Lung (tissue), 16 donors: ENCODE data around the gene IFNA21. TPM values are rescaled to one million over a fixed set of nuclear protein-coding genes. Genes with fewer than 3 reads are reported as not detected.
"Not testable (repeated sequence)": the region's sequence is repeated elsewhere in the genome, so short reads cannot be mapped to it uniquely, and the experiment has no call there.

Experiments used
- ATAC-seq: fragments of 200-7000 bp; cut with Tn5 transposase; one replicate; pipeline ENCODE4 v1.9.1; 2020; ENCODE audit warnings: moderate number of reproducible peaks; ENCODE audit not compliant: insufficient read depth, low FRiP score
- DNase-seq, 3 donors: peaks; one replicate each; pipeline ENCODE4 v3.0.0-alpha.2; 2013 to 2017
- H3K27ac ChIP-seq, 2 donors: one replicate each; pipeline ENCODE4 v1.5.1; 2013; ENCODE audit warnings: mild to moderate bottlenecking in 2 of 2, moderate library complexity in 2 of 2, control low read depth in 1 of 2, inconsistent platforms in 1 of 2, low read depth in 1 of 2, low read length in 1 of 2
- H3K27me3 ChIP-seq, 3 donors: one replicate each; pipeline ENCODE4 v1.5.1; 2013; ENCODE audit warnings: low read length in 2 of 3; ENCODE audit not compliant: control insufficient read depth in 3 of 3, insufficient read depth in 3 of 3
- H3K36me3 ChIP-seq, 4 donors: one replicate each; pipeline ENCODE4 v1.5.1; 2013; ENCODE audit warnings: low read length in 4 of 4, mild to moderate bottlenecking in 1 of 4, moderate library complexity in 1 of 4; ENCODE audit not compliant: control insufficient read depth in 4 of 4, insufficient read depth in 4 of 4
- H3K4me1 ChIP-seq, 5 donors: one replicate each; pipeline ENCODE4 v1.5.1; 2013; ENCODE audit warnings: low read length in 5 of 5, mild to moderate bottlenecking in 2 of 5, moderate library complexity in 1 of 5; ENCODE audit not compliant: control insufficient read depth in 5 of 5, insufficient read depth in 5 of 5
- H3K4me3 ChIP-seq: one replicate; pipeline ENCODE4 v1.5.1; 2013; ENCODE audit warnings: mild to moderate bottlenecking, control low read depth, moderate library complexity
- H3K9ac ChIP-seq, 2 donors: one replicate each; pipeline ENCODE4 v1.5.1; 2013; ENCODE audit warnings: low read length in 2 of 2, control low read depth in 1 of 2; ENCODE audit not compliant: insufficient read depth in 1 of 2
- H3K9me3 ChIP-seq, 4 donors: one replicate each; pipeline ENCODE4 v1.5.1; 2013; ENCODE audit warnings: low read length in 3 of 4, mild to moderate bottlenecking in 1 of 4, moderate library complexity in 1 of 4; ENCODE audit not compliant: control insufficient read depth in 4 of 4, insufficient read depth in 3 of 4
- CTCF ChIP-seq: IDR thresholded peaks from 2 replicates; pipeline ENCODE4 v1.5.1; 2012; ENCODE audit warnings: mild to moderate bottlenecking; ENCODE audit errors: control extremely low read depth, extremely low read depth
- WGBS, 2 donors: extraction: QIAGEN DNeasy Blood & Tissue Kit; methylation state at CpG; one replicate each; pipeline ENCODE4 v1.1.7; 2013; 5-methylcytosine and 5-hydroxymethylcytosine counted together
- long read RNA-seq, 5 donors: transcript quantifications; one replicate each; lab custom pipeline, GENCODE V29; 2026
- polyA plus RNA-seq, 2 donors: library from polyadenylated mRNA; stranded (reverse); fragments of 200-250 nt; gene quantifications; one replicate each; pipeline ENCODE4 v1.2.1, GENCODE V29; 2013
- total RNA-seq, 2 donors: library from RNA; depleted of rRNA in 1 of 2; stranded (reverse); fragments of >200 nt in 1 of 2; gene quantifications; one replicate each; pipeline ENCODE4 v1.2.1, GENCODE V29; 2014 to 2021
- donor health status: control.
- donor health status: control.
- donor health status: Bipolar disorder and iron deficiency.
- donor health status: healthy.
- donor health status: DM: yes; HTN: yes; CAD: no.

The IFNA21 gene
- total RNA-seq (not detected), polyA plus RNA-seq (not detected)
- long read RNA-seq, donor 1: 0 reads
- long read RNA-seq, donor 2: 0 reads
- long read RNA-seq, donor 3: 0 reads
- long read RNA-seq, donor 4: 0 reads
- long read RNA-seq, donor 5: 0 reads

DNA sequence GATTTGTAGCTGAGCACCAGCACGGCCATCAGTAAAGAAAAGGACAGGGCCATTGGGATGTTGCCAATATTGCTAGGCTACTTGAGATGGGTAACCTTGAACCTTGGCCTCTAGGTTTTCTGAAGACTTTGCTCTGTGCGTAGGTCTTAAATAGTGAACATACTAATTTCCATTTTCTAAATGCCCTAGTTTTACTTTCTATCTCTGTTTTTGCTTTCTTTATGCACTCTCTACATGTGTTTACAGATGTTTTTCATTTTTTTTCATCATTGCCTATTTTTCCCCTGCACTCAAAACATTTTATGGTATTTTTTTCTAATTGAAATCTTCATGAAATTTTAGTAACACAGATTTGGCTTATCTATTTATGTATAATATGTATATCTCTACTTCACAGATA, at the start of gene IFNA21:
Gene IFNA21, minus strand, starts transcription at position 101 of the 400 bp plus-strand sequence. Its CDS starts 48 bp downstream, at position 53.
- not testable (repeated sequence) for H3K4me1 ChIP-seq, H3K9ac ChIP-seq, ATAC-seq, H3K27me3 ChIP-seq, H3K27ac ChIP-seq, H3K4me3 ChIP-seq, H3K36me3 ChIP-seq, DNase-seq, H3K9me3 ChIP-seq
- WGBS, 2 donors: 90 to 93% methylated on average over 2 of the region's 2 CpGs

DNA sequence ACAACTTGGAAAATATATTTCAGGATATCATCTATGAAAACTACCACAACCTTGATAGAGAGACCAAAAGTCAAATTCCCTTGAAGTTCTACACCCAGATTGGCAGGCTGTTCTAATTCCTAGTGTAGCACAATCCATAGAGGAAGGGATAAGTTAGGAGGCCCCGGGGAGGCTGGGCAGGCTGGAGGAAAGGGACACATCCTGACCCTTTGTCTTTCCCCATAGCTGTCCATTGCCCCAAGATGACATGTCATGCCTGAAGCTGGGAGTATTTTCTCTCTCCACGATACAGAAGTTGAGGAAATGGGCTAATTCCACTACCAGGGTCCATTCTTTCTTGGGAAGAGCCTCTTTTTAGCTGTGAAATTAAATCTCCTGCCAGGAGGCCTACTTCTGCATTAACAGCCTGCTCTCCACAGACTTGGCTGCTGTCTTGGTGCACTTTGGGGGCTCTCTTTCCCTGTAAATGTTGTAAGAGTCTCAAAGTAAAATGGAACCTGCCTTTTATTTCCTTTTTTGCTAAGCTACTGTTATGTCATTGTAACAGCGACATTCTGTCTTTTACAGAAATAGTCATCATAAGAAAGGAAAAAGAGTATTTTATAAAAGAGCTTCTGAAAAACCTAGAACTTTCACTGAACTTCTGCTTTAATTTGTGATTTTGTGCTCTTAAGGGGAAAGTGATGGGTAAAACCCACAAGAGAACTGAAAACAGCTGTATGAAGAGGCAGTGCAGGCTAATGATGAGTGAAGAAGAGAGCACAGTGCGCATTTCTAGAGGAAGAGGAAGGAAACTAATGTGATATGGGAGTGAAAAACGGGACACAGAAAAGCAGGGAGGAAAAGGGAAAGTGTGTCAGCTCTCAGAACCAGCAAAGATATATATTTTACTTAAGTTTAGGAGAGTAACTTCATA, 47.2 kb upstream of the IFNA21 start:
- WGBS, 2 donors: 33 to 47% methylated on average over 5 of the region's 5 CpGs
- H3K9ac ChIP-seq, H3K4me3 ChIP-seq, H3K27me3 ChIP-seq, ATAC-seq, H3K4me1 ChIP-seq, H3K36me3 ChIP-seq, H3K27ac ChIP-seq, H3K9me3 ChIP-seq: not testable (repeated sequence)
- DNase-seq: peak in 1 of 3 donors; percentile 1

DNA sequence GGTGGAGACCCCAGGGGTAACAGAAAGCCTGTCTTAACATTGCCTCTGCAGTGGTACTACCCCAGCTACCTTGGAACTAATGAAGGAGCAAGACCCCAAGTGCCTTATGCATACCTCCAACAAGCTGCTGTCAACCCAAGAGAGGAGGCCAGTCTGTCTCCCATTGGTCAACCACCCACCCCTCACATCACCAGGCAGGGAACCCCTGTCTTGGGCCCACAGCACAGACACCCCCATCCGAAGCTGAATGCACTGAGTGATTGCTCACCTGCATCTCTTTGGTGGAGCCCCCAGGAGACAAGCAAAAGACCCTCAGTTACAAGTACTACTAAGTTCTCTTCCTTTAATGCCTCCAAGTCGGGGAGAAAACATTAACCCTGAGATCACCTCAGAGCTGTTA, 45.7 kb upstream of the IFNA21 start:
- not testable (repeated sequence) for H3K36me3 ChIP-seq, H3K9me3 ChIP-seq, DNase-seq, H3K4me3 ChIP-seq, H3K9ac ChIP-seq, H3K27me3 ChIP-seq, ATAC-seq, H3K4me1 ChIP-seq, H3K27ac ChIP-seq
- 71 to 76% methylated on average over 2 of the region's 2 CpGs for WGBS, 2 donors

- not testable (repeated sequence) for DNase-seq, ATAC-seq, H3K36me3 ChIP-seq, H3K4me1 ChIP-seq, H3K27me3 ChIP-seq, H3K4me3 ChIP-seq, H3K9ac ChIP-seq, H3K9me3 ChIP-seq, H3K27ac ChIP-seq
- WGBS, 2 donors: 87 to 92% methylated on average over 2 of the region's 2 CpGs
Measured at GRCh38 chr9:21210782-21211181, 44.3 kb upstream of the IFNA21 start.

- no peak overlapping the region for H3K4me3 ChIP-seq
- no peaks in the 10 kb centered on the region for H3K9me3 ChIP-seq
- no peak overlapping the region for H3K27ac ChIP-seq
- 94 to 97% methylated on average over 7 of the region's 7 CpGs for WGBS, 2 donors
- no peak for TF ChIP-seq CTCF
- DNase-seq (no peak), ATAC-seq (no peak)
- H3K9ac ChIP-seq: no peak overlapping the region
- no peaks in the 10 kb centered on the region for H3K4me1 ChIP-seq
- H3K27me3 ChIP-seq: no peaks in the 10 kb centered on the region
- no peaks in the 10 kb centered on the region for H3K36me3 ChIP-seq
Measured at GRCh38 chr9:21210311-21210710, 43.9 kb upstream of the IFNA21 start.

DNA sequence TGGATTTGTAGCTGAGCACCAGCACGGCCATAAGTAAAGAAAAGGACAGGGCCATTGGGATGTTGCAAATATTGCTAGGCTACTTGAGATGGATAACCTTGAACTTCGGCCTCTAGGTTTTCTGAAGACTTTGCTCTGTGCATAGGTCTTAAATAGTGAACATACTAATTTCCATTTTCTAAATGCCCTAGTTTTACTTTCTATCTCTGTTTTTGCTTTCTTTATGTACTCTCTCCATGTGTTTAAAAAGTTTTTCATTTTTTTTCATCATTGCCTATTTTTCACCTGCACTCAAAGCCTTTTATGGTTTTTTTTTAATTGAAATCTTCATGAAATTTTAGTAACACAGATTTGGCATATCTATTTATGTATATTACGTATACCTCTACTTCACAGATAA, 40.6 kb upstream of the IFNA21 start, which contains the start of gene IFNA10:
Gene IFNA10, minus strand, starts transcription at position 101 of the 400 bp plus-strand sequence. Its CDS starts 46 bp downstream, at position 55.
- not testable (repeated sequence) for ATAC-seq, H3K9me3 ChIP-seq, H3K27ac ChIP-seq, H3K27me3 ChIP-seq, H3K4me1 ChIP-seq, H3K4me3 ChIP-seq, DNase-seq, H3K36me3 ChIP-seq, H3K9ac ChIP-seq
- 92 to 93% methylated on average over 3 of the region's 3 CpGs for WGBS, 2 donors
